GM10248 (cell line): Measurements from ENCODE around the gene CYP26B1.

Experiments used
- CTCF ChIA-PET: fragments of 300-600 bp; sonication (Branson Sonifier 250); formaldehyde crosslinking; extraction: SDS; loops from one replicate; lab custom pipeline; 2021; ENCODE audit warnings: antibody characterized with exemption; lab: Yijun Ruan, JAX
- POLR2A ChIA-PET: fragments of 350-650 bp; sonication (Branson Sonifier 250); formaldehyde crosslinking; extraction: SDS; loops from one replicate; lab custom pipeline; 2020; ENCODE audit warnings: antibody characterized with exemption; lab: Yijun Ruan, JAX
- DNase-seq: peaks from one replicate; pipeline ENCODE4 v3.0.0; 2012; ENCODE audit errors: extremely low spot score
- CTCF ChIP-seq: IDR thresholded peaks from 2 replicates; pipeline ENCODE4 v1.5.1; 2012; ENCODE audit warnings: mild to moderate bottlenecking, low read depth; ENCODE audit errors: extremely low read depth, missing control alignments, control extremely low read depth

The CYP26B1 gene

GRCh38 chr2:72114693-72115051 is 33.0 kb downstream of the CYP26B1 start:
- TF ChIP-seq CTCF: no peak
- DNase-seq: no peak
- CTCF ChIA-PET: interaction anchor here (2.4 kb wide), 1 partner anchor 24 kb away, joined by 6 read pairs; no protein-coding TSS in a partner anchor
- POLR2A ChIA-PET: no interaction called here

- CTCF ChIA-PET: interaction anchor here (1.2 to 2.4 kb wide), 2 partner anchors 22 to 24 kb away, joined by 3 to 6 read pairs; no protein-coding TSS in a partner anchor
- DNase-seq: no peak
- TF ChIP-seq CTCF: no peak
- POLR2A ChIA-PET: no interaction called here
Observed at GRCh38 chr2:72113847-72114692, 33.6 kb downstream of the CYP26B1 start.

GRCh38 chr2:72112981-72113846 is 34.4 kb downstream of the CYP26B1 start:
- DNase-seq: no peak
- no peak for TF ChIP-seq CTCF
- ChIA-PET POLR2A (no interaction called here), CTCF (interaction anchor here (1.2 to 2.4 kb wide), 2 partner anchors 23 to 25 kb away, joined by 3 to 6 read pairs; no protein-coding TSS in a partner anchor)

GRCh38 chr2:72112401-72112800 is 35.3 kb downstream of the CYP26B1 start:
- ChIA-PET CTCF (interaction anchor here (2.4 kb wide), 1 partner anchor 26 kb away, joined by 6 read pairs; no protein-coding TSS in a partner anchor), POLR2A (no interaction called here)
- no peak for DNase-seq
- no peak for TF ChIP-seq CTCF

GRCh38 chr2:72111061-72111460 is 36.6 kb downstream of the CYP26B1 start:
- DNase-seq: no peak
- POLR2A ChIA-PET: no interaction called here
- no peak for TF ChIP-seq CTCF
- CTCF ChIA-PET: no interaction called here

GRCh38 chr2:72109904-72110303 is 37.8 kb downstream of the CYP26B1 start:
- DNase-seq: no peak
- ChIA-PET POLR2A (no interaction called here), CTCF (interaction anchor here (1.2 kb wide), 1 partner anchor 12 kb away, joined by 3 read pairs; no protein-coding TSS in a partner anchor)
- TF ChIP-seq CTCF: no peak
